Motor neuron (in vitro differentiated cells): Measurements from ENCODE around the gene UNC79. TPM values are rescaled to one million over a fixed set of nuclear protein-coding genes. Genes with fewer than 3 reads are reported as not detected.
A peak's percentile ranks its signal among the peaks of the same experiment; 100 is the strongest.

ENCODE experiments used
- ATAC-seq, 8 experiments: fragments of 200-7000 bp; cut with Tn5 transposase; replicated peaks in 6 of 8; 2 replicates each; pipeline ENCODE4 v1.8.0; 2021; ENCODE audit warnings: mild to moderate bottlenecking in 8 of 8, moderate library complexity in 8 of 8
- H3K27ac ChIP-seq, 2 donors: fragments of 250-450 bp; sonication (Bioruptor Pico); 2 replicates each; pipeline ENCODE4 v1.9.0; 2021; ENCODE audit warnings: antibody characterized with exemption in 2 of 2, mild to moderate bottlenecking in 2 of 2, moderate library complexity in 1 of 2
- H3K4me1 ChIP-seq, 2 donors: fragments of 250-450 bp; sonication (Bioruptor Pico); replicated peaks in 1 of 2; 2 replicates each; pipeline ENCODE4 v1.6.1; 2021; ENCODE audit warnings: antibody characterized with exemption in 2 of 2, mild to moderate bottlenecking in 2 of 2, moderate library complexity in 1 of 2
- H3K4me3 ChIP-seq, 5 donors: fragments of 250-450 bp; sonication (Bioruptor Pico); 2 replicates each; pipeline ENCODE4 v1.9.0; 2021; ENCODE audit warnings: antibody characterized with exemption in 5 of 5, mild to moderate bottlenecking in 5 of 5, moderate library complexity in 4 of 5
- WGBS, 10 experiments: fragments of 450-650 bp; shearing (Covaris generic); methylation state at CpG; one replicate each; pipeline ENCODE4 v1.0.0; 2022; 5-methylcytosine and 5-hydroxymethylcytosine counted together
- in situ Hi-C, 9 experiments: fragments of 400-800 bp; cut with MboI; loops; one replicate each; pipeline ENCODE4 v1.15.0; 2021; ENCODE audit warnings: low sequenced_read_pairs in 9 of 9, low pct_unique_long_range_greater_than_20kb in 2 of 9; ENCODE audit not compliant: unreplicated experiment in 9 of 9
- total RNA-seq, 8 experiments: library from RNA; unstranded; fragments of 300-600 nt; gene quantifications; 2 replicates each; pipeline versions ENCODE4 v1.2.3 to v1.2.4, GENCODE V29; 2022

UNC79 gene
- total RNA-seq, 8 experiments from 2014 or later = 0.31 to 16.8 (median 7.2) TPM

DNA sequence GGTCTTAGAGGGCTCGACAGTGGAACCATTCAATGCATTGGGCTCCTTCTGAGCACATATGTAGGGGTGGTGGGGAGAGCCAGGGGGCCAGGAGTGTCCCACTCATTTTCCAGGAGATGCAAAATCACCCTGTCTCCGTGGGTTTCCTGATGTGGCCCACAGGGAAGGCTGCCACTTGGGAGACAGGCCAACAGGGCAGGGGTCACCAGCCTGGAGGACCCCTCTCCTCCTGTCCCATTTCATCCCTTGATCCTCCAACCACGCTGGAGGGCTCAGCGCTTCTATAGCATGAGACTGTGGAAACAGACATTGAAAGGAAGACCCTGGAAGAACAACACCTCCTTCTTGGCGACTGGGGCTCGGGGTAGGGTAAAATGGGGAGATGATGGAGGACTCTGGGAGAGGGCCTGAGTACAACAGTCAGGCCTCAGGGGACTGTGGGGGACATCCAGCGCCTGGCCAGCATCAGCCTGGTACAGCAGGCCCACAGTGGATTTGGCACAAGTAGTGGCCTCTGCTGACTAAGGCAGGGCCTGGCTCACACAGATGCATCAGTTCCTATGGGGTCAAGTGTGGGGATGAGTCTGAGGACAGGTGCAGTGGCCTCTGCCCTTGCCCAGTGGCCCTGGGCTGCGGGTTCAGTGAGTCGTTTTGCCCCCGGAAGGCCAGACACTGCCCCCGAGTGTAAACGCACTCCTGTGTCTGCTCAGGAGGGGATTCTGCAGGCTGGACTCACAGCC lies 289.5 kb downstream of the UNC79 start:
- Histone ChIP-seq H3K27ac (no peak overlapping the region), H3K4me3 (no peak overlapping the region), H3K4me1 (no peaks in the 10 kb centered on the region)
- in situ Hi-C loops = no loop called here
- WGBS, 10 experiments = 0 to 91% (median 43%) methylated on average over 1 to 6 of the region's 12 CpGs; no CpG with 5 or more reads in 2 of the 10 experiments
- no peak for ATAC-seq

- in situ Hi-C loops = no loop called here
- ATAC-seq = no peak
- 47 to 93% (median 70%) methylated on average over 2 to 6 of the region's 13 CpGs; no CpG with 5 or more reads in 6 of the 10 experiments for WGBS, 10 experiments
Observed at GRCh38 chr14:93720981-93721483, 290.3 kb downstream of the UNC79 start.

GRCh38 chr14:93723001-93723400 lies 292.3 kb downstream of the UNC79 start:
- in situ Hi-C loops = no loop called here
- 26 to 100% (median 41%) methylated on average over 1 to 3 of the region's 4 CpGs; no CpG with 5 or more reads in 4 of the 10 experiments for whole genome bisulfite sequencing, 10 experiments
- no peak for ATAC-seq

More at GRCh38 chr14:93720981-93721483, 290.3 kb downstream of the UNC79 start:
- no peaks in the 10 kb centered on the region for H3K4me1 ChIP-seq
- H3K27ac ChIP-seq = no peak overlapping the region
- H3K4me3 ChIP-seq = no peak overlapping the region

GRCh38 chr14:93725002-93725582 lies 294.4 kb downstream of the UNC79 start:
- no peak for ATAC-seq
- peaks cover 11 to 16% of the 10 kb centered on the region in 2 donors for H3K4me1 ChIP-seq
- no peak overlapping the region for H3K4me3 ChIP-seq
- in situ Hi-C loops = no loop called here
- no peak overlapping the region for H3K27ac ChIP-seq
- WGBS, 10 experiments = 80 to 83% (median 81%) methylated on average over 1 to 12 of the region's 21 CpGs; no CpG with 5 or more reads in 6 of the 10 experiments

More at GRCh38 chr14:93723001-93723400, 292.3 kb downstream of the UNC79 start:
- Histone ChIP-seq H3K4me1 (peaks cover 11 to 14% of the 10 kb centered on the region in 2 donors), H3K27ac (no peak overlapping the region), H3K4me3 (no peak overlapping the region)

- no peak for ATAC-seq
- WGBS, 10 experiments = 75 to 100% (median 92%) methylated on average over 1 to 5 of the region's 9 CpGs; no CpG with 5 or more reads in 6 of the 10 experiments
- Histone ChIP-seq H3K4me1 (peaks cover 11 to 16% of the 10 kb centered on the region in 2 donors), H3K4me3 (no peak overlapping the region), H3K27ac (no peak overlapping the region)
- in situ Hi-C loops = no loop called here
Observed at GRCh38 chr14:93725993-93726392, 295.3 kb downstream of the UNC79 start.

GRCh38 chr14:93727039-93727740 lies 296.5 kb downstream of the UNC79 start:
- peak in 5 of 8 experiments; percentile 39 to 92 (median 82) for ATAC-seq
- WGBS, 10 experiments = 44 to 80% (median 78%) methylated on average over 3 to 12 of the region's 23 CpGs; no CpG with 5 or more reads in 7 of the 10 experiments

DNA sequence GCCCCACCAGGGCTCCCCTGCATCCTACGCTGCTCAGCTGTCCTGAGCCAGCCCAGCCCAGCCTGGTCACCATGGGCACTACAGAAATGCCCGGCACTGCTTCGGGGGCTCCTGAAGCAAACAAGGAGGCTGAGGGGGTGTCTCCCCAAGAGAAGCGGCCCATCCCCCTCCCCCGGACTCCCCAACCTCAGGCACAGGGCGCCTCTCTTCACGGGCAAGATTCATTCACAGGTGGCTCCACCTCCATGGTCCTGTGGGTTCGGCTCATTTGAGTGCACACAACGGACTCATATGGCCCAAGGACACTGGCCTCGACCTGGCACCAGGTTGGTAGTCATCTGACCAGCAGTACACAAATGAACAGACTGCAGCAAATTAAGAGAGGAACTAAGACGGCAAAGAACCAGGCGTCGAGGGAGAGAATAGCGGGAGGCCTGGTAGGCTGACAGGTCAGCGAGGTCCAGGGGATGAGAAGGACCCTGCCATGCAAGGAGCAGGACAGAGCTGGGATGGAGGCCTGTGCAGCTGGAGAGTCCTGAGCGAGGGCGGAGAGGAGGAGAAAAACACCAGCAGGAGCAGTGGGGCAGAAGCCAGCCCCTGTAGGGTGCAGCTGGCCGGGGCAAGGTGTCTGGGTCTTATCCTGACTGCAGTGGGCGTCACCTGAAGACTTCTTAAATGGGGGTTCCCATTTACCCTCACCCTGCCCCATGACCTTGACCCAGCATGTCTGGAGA lies 297.3 kb downstream of the UNC79 start:
- in situ Hi-C loops = no loop called here
- no peak overlapping the region for H3K27ac ChIP-seq
- 47 to 91% (median 77%) methylated on average over 3 to 7 of the region's 19 CpGs; no CpG with 5 or more reads in 6 of the 10 experiments for WGBS, 10 experiments
- no peak overlapping the region for H3K4me3 ChIP-seq
- ATAC-seq = no peak
- peaks cover 13 to 24% of the 10 kb centered on the region in 2 donors for H3K4me1 ChIP-seq

More at GRCh38 chr14:93727039-93727740, 296.5 kb downstream of the UNC79 start:
- peak overlapping the region in 1 of 2 donors; percentile 5 for H3K27ac ChIP-seq
- in situ Hi-C loops = no loop called here
- peaks cover 11 to 16% of the 10 kb centered on the region in 2 donors for H3K4me1 ChIP-seq
- H3K4me3 ChIP-seq = no peak overlapping the region

DNA sequence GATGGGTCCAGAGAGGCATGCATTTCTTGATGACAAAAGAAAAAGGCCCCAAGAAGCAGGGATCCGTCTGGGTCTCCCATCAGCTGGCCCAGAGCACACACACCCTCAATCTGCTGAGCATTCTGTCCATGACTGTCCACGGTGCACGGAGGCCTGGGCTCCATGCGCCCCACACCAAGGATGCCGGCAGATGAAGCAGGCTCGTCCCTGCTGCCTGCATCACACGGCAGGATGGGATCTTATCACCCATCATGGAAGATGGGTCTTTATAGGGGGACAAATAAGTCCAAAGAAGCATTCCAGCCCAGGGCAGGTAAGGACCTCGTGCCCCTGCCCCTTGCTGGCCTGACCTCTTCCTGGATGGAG lies 297.9 kb downstream of the UNC79 start:
- Histone ChIP-seq H3K4me1 (peaks cover 18 to 29% of the 10 kb centered on the region in 2 donors), H3K27ac (no peak overlapping the region), H3K4me3 (no peak overlapping the region)
- 19 to 100% (median 85%) methylated on average over 1 to 4 of the region's 8 CpGs; no CpG with 5 or more reads in 5 of the 10 experiments for WGBS, 10 experiments
- no peak for ATAC-seq
- in situ Hi-C loops = no loop called here

DNA sequence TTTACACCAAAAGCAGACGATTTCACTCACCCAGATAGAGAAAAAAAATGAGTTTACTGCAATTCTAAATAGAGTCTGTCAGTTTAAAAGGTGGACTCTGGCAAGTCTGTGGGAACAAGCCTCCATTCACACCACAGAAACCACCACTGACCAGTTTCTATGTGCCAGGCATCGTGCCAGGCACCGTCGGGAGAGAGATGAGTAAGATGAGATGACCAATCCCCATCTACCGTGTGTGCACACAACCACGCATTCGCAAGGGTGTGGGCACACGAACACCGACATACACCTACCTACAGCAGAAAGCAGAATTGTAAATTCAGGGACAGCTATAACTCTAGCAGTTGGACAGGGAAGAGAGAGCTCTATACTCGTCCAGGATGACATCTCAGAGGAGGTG lies 299.3 kb downstream of the UNC79 start:
- no peak for ATAC-seq
- in situ Hi-C loops = no loop called here
- WGBS, 10 experiments = 33 to 91% (median 79%) methylated on average over 4 to 9 of the region's 10 CpGs; no CpG with 5 or more reads in 4 of the 10 experiments
- peaks cover 31 to 43% of the 10 kb centered on the region in 2 donors for H3K4me1 ChIP-seq
- no peak overlapping the region for H3K4me3 ChIP-seq
- no peak overlapping the region for H3K27ac ChIP-seq

DNA sequence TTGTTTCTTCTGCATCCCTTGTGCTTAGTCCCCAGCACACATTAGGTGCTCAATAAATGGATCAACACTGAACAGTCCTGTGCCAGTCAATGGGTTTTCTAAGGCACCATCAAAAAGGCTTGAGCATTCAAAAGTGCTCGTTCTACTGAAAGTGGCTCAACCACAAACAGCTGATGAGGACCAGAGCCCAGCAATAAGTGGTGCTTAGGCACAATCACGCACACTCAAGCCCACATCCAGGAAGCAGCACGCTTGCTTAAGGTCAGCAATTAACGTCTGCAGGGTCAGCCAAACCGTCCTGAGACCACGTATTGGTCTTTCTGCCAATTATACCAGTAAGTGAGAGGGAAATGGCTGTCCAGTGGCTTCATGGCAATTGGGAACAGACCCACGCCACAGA lies 301.0 kb downstream of the UNC79 start:
- H3K4me3 ChIP-seq = no peak overlapping the region
- ATAC-seq = no peak
- WGBS, 10 experiments = 14 to 83% (median 71%) methylated on average over 1 to 6 of the region's 7 CpGs; no CpG with 5 or more reads in 3 of the 10 experiments
- H3K27ac ChIP-seq = no peak overlapping the region
- H3K4me1 ChIP-seq = peaks cover 36 to 48% of the 10 kb centered on the region in 2 donors
- in situ Hi-C loops = no loop called here

- no peak overlapping the region for H3K4me3 ChIP-seq
- ATAC-seq = no peak
- in situ Hi-C loops = no loop called here
- H3K4me1 ChIP-seq = peaks cover 34 to 48% of the 10 kb centered on the region in 2 donors
- H3K27ac ChIP-seq = no peak overlapping the region
- WGBS, 10 experiments = 73 to 80% (median 80%) methylated on average over 2 to 4 of the region's 10 CpGs; no CpG with 5 or more reads in 7 of the 10 experiments
Observed at GRCh38 chr14:93732524-93732923, 301.8 kb downstream of the UNC79 start.

DNA sequence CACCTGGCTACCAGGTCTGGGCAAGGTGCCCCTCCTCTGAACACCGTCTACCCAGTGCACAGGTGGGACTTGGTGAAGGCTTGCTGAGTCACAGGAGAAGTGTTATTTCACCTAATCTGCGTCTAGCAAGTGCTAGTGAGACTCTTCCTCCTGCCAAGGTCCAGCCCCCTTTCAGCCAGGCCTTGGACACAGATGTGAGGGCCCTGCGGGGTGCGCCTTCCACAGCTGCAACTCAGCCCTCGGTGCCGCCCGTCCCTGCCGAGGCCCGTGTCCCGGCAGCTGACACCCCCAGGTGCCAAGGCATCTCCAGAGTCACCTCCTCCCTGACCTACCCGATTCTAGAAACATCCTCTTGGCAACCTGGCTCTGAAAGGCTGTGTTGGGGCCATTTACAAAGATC lies 302.5 kb downstream of the UNC79 start:
- peaks cover 35 to 48% of the 10 kb centered on the region in 2 donors for H3K4me1 ChIP-seq
- 60 to 83% (median 67%) methylated on average over 4 to 10 of the region's 11 CpGs; no CpG with 5 or more reads in 7 of the 10 experiments for WGBS, 10 experiments
- in situ Hi-C loops = no loop called here
- H3K4me3 ChIP-seq = no peak overlapping the region
- H3K27ac ChIP-seq = peak overlapping the region in 1 of 2 donors; percentile 72
- no peak for ATAC-seq
